NCI-H226 (cell line): ENCODE measurements around the gene P2RY6.
"Not testable (repeated sequence)": the region's sequence is repeated elsewhere in the genome, so short reads cannot be mapped to it uniquely, and the experiment has no call there.

Experiments
- DNase-seq: peaks from one replicate; pipeline ENCODE4 v3.0.0-alpha.2; 2015

P2RY6 gene

DNA sequence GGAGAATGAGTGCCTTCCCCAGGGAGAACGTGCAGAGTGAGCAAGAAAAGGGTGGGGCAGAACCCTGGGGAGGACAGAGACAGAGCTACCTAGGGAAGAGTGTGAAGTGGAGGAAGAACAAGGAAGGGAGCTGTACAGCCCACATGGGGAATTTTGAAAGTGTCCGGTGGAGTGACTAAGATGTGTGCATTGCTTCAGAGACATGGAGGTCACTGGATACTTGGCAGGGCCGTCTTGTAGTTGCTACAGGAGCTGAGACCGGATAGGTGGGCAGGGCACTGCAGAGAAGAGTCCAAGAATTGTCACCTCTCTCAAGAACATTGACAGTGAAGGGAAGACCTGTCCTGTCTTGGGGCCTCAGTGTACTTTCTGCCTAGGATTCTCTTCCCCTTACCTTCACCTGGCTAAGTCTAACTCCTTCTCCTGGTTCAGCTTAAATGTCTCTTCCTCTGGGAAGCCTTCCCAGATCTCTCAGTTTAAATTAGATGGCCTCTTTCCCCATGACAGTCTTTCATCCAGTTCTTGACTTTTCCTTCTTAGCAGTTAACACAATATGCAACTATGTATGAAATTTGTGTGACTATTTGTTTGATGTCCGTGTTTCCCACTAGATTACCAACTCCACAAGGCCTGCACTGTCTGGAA is 9.2 kb upstream of the P2RY6 start:
- peak; percentile 40 for DNase-seq

DNA sequence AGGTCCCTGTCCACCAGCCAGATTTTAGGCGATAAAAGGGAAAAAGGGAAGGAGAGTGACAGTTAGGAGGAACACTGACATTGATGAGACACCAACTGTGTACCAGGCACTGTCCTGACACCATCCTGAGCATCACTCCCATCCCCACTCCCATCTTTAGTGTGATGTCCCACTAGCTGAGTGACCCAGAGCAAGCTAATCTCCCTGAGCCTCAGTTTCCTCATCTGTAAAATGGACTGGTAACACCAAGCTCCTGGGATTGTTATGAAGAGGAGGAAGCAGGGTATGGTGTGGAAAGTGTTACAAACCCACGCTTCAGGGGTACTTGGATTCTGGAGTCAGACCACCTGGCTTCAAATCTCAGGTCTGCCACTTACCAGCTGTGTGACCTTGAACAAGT is 8.5 kb upstream of the P2RY6 start:
- no peak for DNase-seq

DNA sequence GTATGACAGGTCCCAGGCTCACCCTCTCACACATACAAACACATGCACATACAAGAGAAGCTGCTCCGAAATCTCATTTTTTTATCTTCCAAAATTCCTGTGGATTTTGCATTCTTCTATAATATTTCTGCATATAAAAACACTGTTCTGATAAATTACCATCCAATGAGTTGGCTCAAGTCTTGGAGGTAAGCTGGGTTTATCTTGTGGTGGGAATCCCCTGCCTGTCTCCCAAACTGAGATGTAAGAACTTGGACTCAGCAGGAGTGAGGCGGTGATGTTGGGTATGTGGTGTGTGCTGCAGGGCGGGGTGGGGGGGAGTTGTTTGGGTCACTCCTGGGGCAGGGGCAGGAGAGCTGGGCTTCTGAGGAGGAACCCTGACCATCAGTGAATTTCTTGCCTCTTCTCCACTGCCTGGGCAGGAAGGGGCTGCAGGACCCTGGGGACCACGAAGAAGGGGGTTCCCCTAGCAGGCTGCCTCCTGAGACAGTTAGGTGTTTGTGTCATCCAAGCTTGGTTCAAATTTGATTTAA is 6.8 kb upstream of the P2RY6 start:
- DNase-seq, result peak; percentile 70

DNA sequence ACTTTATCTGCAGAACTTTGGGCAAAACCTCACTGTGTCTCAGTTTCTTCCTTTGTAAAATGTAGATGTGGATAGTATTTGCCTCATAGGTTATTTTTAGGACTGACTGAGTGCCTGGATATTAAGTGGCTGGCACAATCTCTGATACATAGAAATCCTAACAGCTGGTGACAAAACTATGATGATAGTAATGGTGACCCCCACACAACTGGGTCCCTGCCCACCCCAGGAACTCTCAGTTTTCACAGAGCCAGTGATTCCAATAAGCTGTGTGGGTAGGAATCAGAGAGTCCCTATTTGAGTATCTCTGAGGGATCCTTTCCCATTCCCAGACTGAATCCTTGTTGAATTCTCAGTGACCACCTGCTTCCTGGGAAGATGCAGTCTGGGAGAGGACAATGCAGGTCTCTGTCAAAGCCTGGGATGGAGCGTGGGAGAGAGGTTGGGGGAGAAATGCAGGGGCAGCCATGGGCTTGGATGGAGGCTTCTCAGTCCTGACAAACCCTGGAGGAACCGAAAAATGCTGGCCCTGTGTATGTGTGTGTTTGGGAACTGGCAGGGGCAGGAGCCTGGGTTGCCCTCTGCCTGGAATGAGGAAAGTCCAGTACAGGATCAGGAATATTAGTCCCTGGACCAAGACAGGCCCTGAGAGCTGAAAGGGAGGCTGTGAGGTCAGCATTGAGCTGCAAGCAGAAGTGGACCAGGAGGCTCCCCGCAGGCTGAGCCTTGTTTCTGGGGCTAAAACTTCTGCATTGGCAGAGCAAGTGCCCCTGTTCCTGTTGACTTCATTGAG is 6.1 kb upstream of the P2RY6 start:
- no peak for DNase-seq

DNA sequence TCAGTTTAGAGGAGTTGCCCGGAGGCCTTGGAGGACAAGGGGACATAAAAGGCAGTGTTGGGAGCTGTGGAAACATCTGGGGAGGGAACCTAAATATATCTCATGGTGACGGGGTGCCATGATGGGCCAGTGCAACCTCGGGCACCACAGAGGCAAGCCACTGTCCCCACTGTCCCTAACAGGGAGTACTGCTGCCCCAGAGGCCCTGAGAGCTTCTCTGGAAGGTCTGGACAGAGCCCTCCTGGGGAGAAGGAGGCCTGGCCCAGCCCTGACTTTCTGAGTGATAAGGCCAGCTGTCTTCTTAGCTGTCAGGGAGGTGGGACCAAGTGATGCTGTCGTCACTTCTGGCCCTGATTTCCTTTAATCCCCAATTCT is 5.5 kb upstream of the P2RY6 start:
- no peak for DNase-seq

DNA sequence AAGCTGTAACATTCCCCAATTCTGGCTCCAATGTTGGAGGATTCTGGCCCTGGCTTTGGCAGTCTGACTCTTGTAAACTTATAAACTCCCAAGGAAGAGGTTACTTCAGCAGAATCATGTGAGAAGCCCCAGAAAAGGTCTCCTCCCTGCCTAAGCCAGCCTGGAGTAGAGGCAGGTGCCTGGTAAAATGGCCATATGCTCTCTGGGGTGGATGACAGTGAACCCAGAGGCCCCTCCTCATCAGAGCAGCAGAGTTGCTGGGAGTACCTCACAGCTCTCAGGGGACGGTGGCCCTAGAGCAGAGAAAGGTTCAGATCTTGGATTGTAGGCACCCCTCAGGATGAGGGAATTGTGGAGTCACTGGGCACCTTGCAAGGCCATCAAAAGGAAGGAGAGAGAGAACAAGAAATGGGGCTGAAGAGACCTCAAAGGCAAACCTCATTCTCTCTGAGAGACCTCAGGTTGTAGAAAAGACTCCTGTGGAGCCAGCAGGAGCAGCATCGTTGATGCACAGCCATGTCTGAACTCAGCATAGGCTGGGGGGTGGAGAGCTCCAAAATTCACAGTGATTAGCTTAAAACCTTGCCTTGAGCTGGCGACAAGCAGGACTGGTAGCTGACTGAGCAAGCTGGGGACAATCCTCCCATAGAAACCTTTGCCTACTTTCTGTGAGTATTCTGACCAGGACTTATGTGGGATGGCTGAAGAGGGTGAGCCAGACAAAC is 4.9 kb upstream of the P2RY6 start:
- no peak for DNase-seq

DNA sequence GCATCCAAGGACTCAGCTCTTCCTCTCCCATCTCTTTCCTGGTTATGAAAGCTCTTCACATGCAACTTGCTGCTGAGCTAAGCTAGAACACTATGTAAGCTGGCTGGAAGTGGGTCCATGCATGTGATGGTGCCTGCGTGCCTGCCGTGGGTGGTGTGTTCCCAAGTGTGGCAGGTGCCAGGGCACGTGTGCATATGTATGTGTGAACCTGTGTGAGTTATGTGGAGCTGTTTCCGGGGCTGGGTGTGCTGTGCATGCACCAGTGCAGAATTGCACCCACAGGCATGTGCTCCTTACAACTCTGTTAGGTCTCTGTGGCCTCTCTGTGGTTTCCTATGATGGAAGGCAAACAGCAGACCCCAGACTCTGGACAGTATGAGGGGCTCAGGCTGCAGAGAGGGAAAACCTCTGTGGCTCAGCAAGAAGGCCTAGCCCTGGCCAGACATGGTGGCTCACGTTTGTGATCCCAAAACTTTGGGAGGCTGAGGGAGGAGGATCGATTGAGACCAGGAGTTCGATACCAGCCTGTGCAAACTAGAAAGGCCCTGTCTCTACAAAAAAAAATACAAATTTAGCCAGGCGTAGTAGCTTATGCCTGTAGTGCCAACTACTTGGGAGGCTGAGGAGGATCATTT is 4.1 kb upstream of the P2RY6 start:
- no peak for DNase-seq

DNA sequence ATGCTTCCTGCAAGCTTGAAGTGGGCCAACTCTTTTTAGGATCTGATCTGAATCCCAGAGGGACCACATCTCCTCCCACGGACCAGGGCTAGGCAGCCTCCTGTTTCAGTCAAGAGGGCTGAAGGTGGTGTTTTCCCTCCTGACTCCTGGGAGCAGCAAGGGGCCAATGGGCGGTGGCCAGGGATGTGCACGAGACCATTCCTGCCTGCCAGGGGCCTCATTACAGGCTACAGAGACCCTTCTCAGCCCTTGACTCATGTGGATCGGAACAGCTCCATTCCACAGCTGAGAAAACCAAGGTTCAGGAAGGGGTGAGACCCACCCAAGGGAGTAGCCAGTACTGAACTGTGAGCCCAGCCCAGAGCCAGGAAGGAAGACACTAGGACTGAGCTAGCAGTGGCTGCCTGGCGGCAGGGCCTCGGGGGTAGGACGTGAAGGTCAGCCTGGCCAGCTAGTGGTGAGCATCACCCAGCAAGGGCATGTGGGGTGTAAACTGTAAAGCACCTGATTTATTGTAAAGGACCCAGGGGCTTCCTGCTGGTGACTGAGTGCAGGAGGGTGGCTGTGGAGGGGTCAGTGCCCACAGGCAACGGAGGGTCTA is 3.4 kb upstream of the P2RY6 start:
- DNase-seq, result no peak

DNA sequence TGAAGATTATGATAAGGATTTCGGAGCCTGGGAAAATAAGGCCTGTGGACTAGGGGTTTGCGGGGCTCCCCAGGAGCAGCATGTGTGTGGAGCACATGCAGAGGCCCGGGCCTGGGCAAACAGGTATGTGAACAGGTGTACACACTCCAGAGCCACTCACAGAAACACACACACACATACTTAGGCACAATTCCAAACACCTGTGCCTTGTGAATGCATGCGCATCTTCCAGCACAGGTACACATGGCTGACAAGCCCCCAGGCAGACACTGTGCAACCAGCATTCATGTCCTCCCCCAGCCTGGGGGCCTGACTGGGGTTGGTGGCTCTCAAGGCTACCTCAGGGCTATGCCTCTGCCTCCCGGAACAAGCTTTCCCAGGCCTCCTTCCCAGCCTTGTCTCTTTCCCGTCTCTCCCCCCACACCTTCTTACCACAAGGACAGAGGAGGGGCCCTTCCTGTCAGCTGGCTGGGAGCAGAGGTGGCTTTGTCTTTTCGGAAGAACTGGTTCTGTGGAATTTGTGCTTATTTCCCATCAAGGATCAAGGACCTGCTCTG is 2.6 kb upstream of the P2RY6 start:
- no peak for DNase-seq

DNA sequence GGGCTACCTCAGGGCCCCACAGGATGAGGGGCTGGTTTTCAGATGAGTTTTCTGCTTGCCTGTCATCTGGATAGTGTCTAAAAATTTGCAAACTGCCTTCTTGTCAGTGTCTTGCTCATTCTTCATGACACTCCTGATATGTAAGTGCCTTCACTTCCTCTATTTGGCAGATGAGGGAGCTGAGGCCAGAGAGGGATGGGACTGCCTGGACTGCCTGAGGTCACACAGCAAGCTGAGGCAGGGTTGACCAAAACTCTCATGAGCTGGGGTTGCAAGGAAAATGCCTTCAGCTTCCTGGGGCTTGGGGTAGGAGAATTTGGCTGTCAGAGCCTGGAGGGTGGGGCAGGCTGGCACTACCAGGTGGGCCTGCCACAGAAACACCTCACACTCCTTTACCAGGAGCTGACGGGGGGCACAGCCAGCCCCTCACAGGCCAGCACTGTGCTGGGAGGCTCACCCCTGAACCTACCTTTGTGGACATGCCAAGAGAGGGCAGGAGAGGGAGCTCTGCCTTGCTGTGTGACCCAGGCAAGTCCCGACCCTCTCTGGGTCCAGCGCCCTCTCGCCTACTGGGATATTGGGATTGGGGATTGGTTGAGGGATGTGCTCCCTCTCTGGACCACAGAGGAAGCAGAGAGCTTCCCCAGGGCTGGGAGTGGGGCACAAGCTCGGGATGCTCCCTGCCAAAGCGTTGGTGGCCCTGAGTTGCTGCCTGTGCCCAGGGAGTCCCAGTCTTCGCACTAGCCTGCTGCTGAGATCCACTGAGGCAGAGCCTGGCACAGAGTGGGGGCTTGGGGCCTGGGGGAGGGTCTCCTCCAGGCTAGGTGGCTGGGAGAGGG is 1.9 kb upstream of the P2RY6 start:
- DNase-seq, result peak; percentile 0

DNA sequence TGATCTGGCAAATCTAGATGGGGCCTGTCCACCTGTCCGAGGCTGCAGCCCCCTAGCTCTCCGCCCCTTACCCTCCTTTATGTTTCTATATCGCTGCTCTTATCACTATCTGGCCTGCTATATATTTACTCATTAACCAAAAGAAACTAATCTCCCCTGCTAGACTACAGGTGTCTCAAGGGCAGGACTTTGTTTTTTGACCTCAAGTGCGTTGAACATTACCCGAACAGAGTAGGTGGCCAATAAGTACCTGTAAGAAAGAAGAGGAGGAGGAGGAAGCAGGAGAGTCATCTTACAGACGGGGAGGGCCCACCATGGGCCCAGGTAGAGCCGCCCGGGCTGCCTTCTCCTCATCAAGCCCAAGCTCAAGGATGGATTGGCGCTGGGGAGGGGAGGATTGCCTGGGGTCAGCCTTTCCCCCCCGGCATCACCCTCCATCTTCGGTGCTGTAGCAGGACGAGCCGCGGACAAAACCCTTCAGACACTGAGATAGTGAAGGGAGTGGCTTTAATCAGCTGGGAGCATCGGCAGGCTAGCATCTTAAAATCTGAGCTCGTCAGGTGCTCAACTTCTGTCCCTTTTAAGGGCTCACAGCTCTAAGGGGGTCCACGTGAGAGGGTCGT is 1.2 kb upstream of the P2RY6 start:
- peak; percentile 0 for DNase-seq

DNA sequence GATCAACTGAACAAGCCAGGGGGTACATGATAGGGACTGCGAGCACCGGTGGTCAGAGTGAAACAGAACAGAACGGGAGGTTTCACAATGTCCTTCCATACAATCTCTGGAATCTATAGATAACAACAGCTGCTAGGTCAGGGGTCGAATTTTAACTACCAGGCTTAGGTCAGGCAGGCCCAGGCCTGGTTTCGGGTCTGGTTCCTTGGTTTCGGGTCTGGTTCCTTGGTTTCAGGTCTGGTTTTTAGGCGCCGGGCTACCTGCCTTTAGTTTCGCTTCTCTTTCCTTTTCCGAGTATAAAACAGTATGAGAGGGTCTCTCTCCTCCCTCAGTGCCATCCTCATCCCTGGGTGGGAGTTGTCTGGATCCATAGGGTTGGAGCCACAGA is 666 bp upstream of the P2RY6 start:
- not testable (repeated sequence) for DNase-seq

DNA sequence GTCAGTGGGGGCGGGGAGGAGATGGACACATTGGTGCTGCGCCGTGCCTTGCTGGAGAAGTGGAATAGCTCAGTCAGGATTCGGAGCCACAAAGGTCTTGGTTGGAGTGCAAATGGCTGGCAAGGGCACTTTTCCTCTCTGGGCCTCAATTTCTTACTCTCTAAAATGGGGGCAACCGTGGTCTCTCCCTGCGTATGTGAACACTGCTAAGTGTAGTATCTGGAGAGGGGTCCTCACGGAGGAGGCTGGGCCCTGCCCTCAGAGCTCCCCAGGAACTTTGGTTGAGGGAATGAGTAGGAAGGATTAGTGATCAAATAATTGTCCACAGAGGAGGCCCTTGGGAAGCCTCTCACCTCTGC is 521 bp downstream of the P2RY6 start:
- no peak for DNase-seq

DNA sequence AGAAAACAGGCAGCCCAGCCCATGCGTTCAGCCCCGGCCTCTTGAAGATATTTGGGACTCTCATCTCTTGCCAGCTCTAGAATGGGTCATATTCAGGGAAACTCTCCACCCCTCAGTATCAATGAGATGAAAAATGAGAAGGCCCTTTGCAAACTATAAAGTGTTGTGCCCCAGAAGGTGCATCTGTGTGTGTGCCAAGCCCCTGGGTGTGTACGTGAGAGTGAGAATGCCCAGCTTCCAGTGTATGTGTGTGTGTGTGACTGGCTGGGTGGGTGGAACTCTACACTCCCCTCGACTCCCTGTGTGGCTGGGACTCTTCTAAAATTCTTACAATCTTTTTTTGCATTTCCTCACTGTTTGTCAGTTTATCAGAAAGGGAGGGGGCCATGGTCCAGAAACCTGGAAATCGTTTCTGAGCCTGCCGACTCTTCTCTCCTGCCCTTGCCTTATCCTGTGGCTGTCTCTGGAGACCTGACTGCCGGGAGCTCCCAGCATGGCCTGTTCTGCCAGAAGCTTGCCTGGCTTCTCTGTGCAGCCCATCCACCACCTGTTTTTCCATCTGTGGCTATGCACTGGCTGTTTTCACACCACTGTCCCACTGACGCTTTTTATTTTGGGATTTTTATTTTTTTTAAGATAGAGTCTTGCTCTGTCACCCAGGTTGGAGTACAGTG is 1.2 kb downstream of the P2RY6 start:
- no peak for DNase-seq

DNA sequence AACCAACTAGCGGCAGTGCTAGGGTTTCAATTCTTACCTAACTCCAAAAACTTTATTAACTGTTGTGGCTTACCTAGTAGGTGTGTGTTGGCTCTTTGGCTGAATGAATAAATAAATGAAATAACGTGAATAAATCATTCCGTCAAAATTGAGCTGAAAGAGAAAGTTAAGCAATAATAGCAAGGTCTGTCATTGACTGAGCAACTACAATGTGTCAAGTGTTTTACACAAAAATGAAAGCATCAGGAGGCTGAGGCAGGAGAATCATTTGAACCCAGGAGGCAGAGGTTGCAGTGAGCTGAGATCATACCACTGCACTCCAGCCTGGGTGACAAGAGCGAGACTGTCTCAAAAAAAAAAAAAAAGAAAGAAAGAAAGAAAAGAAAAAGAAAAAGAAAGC is 2.1 kb downstream of the P2RY6 start:
- DNase-seq, result not testable (repeated sequence)

DNA sequence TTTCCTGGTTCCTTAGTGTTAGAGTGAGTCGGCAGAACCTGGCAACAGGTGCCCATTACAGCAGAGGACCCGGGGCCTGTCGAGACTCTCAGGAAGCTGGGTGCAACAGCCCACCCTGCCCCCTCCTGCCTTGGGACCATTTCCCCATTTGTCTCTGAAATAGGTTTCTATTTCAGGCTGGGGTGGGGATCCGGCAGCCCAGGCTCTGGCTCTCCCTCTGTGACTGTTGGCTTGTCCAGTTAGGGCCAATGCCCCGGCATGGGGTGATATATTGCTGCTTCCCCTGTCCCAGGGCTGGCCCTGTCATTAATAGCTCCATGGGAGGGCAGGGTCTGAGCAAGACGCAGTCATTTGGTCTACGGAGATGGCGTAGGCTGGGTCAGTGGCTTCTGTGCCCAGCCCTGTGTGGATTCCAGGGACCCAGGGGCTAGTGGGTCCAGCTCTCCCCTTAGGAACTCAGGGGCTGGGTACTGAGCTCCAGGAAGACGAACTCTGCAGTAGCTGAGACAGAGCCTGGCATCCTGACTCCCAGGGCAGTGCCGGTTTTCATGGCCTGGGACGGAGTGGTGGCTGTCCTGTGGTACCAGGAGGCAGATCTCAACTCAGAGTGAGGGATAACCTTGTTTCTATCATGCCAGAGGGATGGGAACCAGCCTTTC is 2.7 kb downstream of the P2RY6 start:
- DNase-seq, result no peak

DNA sequence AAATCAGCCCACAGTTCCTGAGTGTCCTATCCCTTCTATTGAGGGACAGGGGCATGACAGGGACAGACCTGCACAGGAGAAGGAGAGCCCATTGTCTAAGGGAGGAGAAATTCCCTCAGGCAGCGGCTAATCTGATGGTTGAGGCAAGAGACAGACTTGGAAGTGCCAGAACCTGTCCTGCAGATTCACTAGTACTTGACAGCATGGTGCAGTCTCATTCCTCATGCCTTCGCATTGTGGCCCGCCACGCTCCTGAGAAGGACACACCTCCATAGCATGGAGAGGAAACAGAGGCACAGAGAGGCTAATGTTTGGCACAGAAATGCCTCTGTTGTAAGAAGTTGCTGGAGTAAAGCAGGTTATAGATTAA is 3.2 kb downstream of the P2RY6 start:
- DNase-seq, result no peak

DNA sequence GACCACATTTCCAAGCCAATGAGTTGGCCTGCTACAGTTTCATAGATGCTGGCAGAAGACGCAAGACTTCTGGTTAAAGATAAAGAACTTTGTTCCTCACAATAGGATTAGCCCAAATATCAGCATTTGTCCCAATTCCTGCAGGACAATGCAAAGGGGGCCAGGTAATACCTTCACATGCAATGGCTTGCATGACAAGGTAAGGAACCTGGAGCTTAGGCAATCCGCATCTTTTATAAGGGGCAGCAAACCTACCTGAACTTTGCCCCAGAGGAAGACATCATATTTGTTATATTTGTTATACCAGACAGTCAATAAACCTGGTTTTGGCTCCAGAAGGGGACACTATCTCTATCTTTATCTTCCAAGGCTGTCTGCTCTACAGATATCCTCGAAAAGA is 5.3 kb downstream of the P2RY6 start:
- no peak for DNase-seq

DNA sequence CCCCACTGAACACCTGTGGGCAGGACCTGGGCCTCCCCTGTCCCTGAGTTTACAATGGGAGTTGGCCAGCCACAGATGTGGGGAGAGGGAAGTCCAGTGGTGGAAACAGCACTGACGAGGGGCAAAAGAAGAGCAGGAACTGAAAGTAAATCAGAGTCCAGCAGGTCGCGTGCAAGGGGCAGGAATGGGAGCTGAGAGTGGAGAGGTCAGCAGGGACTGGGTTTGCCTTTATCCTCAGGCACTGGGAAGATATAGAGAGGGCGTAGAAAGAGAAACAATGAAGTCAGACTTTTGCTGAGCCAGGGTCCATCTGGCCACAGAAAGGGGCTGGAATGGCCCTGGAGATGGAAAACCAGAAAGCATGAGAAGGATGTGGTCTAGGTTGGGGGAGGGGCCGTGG is 8.5 kb downstream of the P2RY6 start:
- DNase-seq, result no peak

DNA sequence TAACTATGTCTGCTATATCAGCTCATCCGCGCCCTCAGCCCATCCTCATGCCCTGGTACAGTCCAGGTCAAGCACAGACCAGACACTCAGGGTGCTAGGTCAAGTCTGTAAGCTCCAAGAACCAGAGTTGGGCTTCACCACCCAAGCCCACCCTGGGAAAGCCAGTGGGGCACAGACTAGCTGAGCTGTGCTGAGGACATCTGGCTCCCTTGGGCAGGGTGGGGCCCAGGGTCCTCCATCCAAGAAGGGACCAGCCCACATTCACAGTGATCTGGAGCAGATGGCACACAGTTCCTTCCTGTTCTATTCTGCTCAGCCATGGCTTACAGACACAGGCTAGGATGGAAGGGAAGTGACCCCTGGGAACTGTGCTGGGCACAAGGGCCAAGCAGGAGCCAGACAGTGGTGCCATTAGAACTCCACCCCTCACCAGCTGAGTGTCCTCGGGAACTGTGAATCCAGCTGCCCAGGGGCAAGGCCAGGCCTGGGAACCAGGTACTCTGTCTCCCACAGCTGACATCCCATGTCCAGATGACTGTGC is 9.1 kb downstream of the P2RY6 start:
- no peak for DNase-seq
